T-cell (primary cell): ENCODE results near the gene ERCC6L. TPM values are rescaled to one million over a fixed set of nuclear protein-coding genes. Genes with fewer than 3 reads are reported as not detected.

Source experiments
- ATAC-seq, 4 experiments: fragments of 200-7000 bp in 3 of 4; fragments of 150-1000 bp in 1 of 4; cut with Tn5 transposase; replicated peaks in 1 of 4; 1 replicate in 3 of 4; 2 replicates in 1 of 4; pipeline ENCODE4 v1.10.0; 2021; ENCODE audit warnings: moderate library complexity in 3 of 4, mild to moderate bottlenecking in 2 of 4, moderate number of reproducible peaks in 1 of 4
- CTCF ChIA-PET, 2 donors: fragments of 300-600 bp; sonication (Branson Sonifier 250); formaldehyde crosslinking; loops; one replicate each; lab custom pipeline; 2022; ENCODE audit warnings: antibody characterized with exemption in 2 of 2; lab: Charles Lee
- POLR2A ChIA-PET, 2 donors: fragments of 300-600 bp; sonication (Branson Sonifier 250); formaldehyde crosslinking; loops; one replicate each; lab custom pipeline; 2022; ENCODE audit warnings: antibody characterized with exemption in 2 of 2; lab: Charles Lee
- DNase-seq, 35 experiments: peaks; one replicate each; pipeline versions ENCODE4 v3.0.0 to v3.0.0-alpha.2; 2013 to 2023
- H3K27ac ChIP-seq: one replicate; pipeline ENCODE4 v1.5.1; 2013; ENCODE audit warnings: low read length
- H3K27me3 ChIP-seq, 2 experiments: replicated peaks in 1 of 2; 1 replicate in 1 of 2; 2 replicates in 1 of 2; pipeline versions ENCODE4 v1.6.1 to v1.7.0; 2013; ENCODE audit warnings: low read length in 1 of 2, mixed read lengths in 1 of 2; ENCODE audit not compliant: control insufficient read depth in 2 of 2, insufficient read depth in 2 of 2; ENCODE audit errors: extremely low read depth in 1 of 2
- H3K36me3 ChIP-seq, 2 donors: 1 replicate in 1 of 2; 2 replicates in 1 of 2; pipeline versions ENCODE4 v1.6.1 to v1.7.0; 2013; ENCODE audit warnings: low read length in 1 of 2; ENCODE audit not compliant: control insufficient read depth in 2 of 2, insufficient read depth in 1 of 2; ENCODE audit errors: extremely low read depth in 1 of 2
- H3K4me1 ChIP-seq, 2 experiments: 1 replicate in 1 of 2; 2 replicates in 1 of 2; pipeline versions ENCODE4 v1.6.1 to v1.7.0; 2013; ENCODE audit warnings: low read length in 2 of 2, mixed read lengths in 1 of 2; ENCODE audit not compliant: insufficient read depth in 2 of 2, control insufficient read depth in 1 of 2; ENCODE audit errors: extremely low read depth in 1 of 2
- H3K4me3 ChIP-seq, 2 donors: 1 replicate in 1 of 2; 2 replicates in 1 of 2; pipeline versions ENCODE4 v1.5.1 to v1.7.0; 2013; ENCODE audit warnings: mild to moderate bottlenecking in 2 of 2, low read length in 1 of 2, moderate library complexity in 1 of 2; ENCODE audit not compliant: control insufficient read depth in 1 of 2; ENCODE audit errors: extremely low read depth in 1 of 2
- H3K9me3 ChIP-seq: 2 replicates; pipeline ENCODE4 v1.7.0; 2013
- H3K27ac Mint-ChIP-seq, 2 donors: one replicate each; pipeline ENCODE4 v1.8.0; 2020 to 2021; ENCODE audit warnings: mild to moderate bottlenecking in 2 of 2, mixed read lengths in 2 of 2
- H3K27me3 Mint-ChIP-seq, 2 donors: one replicate each; pipeline ENCODE4 v1.8.0; 2021 to 2022; ENCODE audit warnings: mixed read lengths in 2 of 2
- H3K36me3 Mint-ChIP-seq: one replicate; pipeline ENCODE4 v1.8.0; 2021; ENCODE audit warnings: mixed read lengths
- H3K4me1 Mint-ChIP-seq, 3 donors: one replicate each; pipeline ENCODE4 v1.8.0; 2020 to 2022; ENCODE audit warnings: mixed read lengths in 3 of 3, mild to moderate bottlenecking in 1 of 3
- H3K4me3 Mint-ChIP-seq, 3 donors: one replicate each; pipeline ENCODE4 v1.8.0; 2020 to 2022; ENCODE audit warnings: mild to moderate bottlenecking in 3 of 3, mixed read lengths in 3 of 3, moderate library complexity in 3 of 3
- H3K9me3 Mint-ChIP-seq, 3 donors: one replicate each; pipeline ENCODE4 v1.8.0; 2020 to 2022; ENCODE audit warnings: mixed read lengths in 3 of 3
- WGBS: methylation state at CpG from one replicate; pipeline ENCODE4 v1.1.5; 2013; ENCODE audit warnings: missing lambda C conversion rate; ENCODE audit not compliant: insufficient coverage; 5-methylcytosine and 5-hydroxymethylcytosine counted together
- total RNA-seq, 35 experiments: library from RNA in 6 of 35; stranded (reverse) in 6 of 35; fragments of 120-200 nt in 1 of 35; gene quantifications; one replicate each; pipeline versions ENCODE4 v1.2.1 to v1.2.4 and lab custom pipeline; 2013 to 2026

The ERCC6L gene
- total RNA-seq (1 to 10 TPM in 1 of 5 donors, under 1 TPM in 4; 0.07 to 1.1 (median 0.30) TPM), total RNA-seq (lab: John Stamatoyannopoulos, UW) (0.15 to 20.3 (median 0.72) reads per million in 29 experiments)
- 0.28 TPM for total RNA-seq (2013)

GRCh38 chrX:72238721-72239475 is at the start of gene ERCC6L:
TSS of gene ERCC6L (minus strand) at chrX:72239027. CDS start at chrX:72238911, 116 bp downstream.
- no peaks in the 10 kb centered on the region for H3K36me3 Mint-ChIP-seq
- ChIA-PET CTCF (interaction anchor here (0.7 to 1.6 kb wide), 3 partner anchors 8 to 1325 kb away, joined by 3 to 9 read pairs (median 3); partner anchors contain the start of gene RPS4X (in 1 of the 2)), POLR2A (interaction anchor here (0.5 to 0.8 kb wide), 5 partner anchors 37 to 1800 kb away, joined by 3 to 4 read pairs (median 3); partner anchors contain the start of gene RPS4X (in 2 of the 2))
- under 1% methylated on average over 35 of the region's 59 CpGs for WGBS
- Histone ChIP-seq H3K4me1 (peaks cover 0 to 6% of the 10 kb centered on the region in 2 experiments), H3K36me3 (no peaks in the 10 kb centered on the region), H3K4me3 (peak within 1 kb of the TSS; percentile 49 to 50), H3K27me3 (no peaks in the 10 kb centered on the region), H3K27ac (peak within 1 kb of the TSS; percentile 20), H3K9me3 (no peaks in the 10 kb centered on the region)
- H3K9me3 Mint-ChIP-seq: no peaks in the 10 kb centered on the region
- H3K4me1 Mint-ChIP-seq: peaks cover 0 to 6% (median 6%) of the 10 kb centered on the region in 3 donors
- H3K27ac Mint-ChIP-seq: peak within 1 kb of the TSS; percentile 65 to 75
- peak; percentile 62 to 88 (median 77) for DNase-seq
- H3K27me3 Mint-ChIP-seq: no peaks in the 10 kb centered on the region
- peak within 1 kb of the TSS; percentile 64 to 72 (median 71) for H3K4me3 Mint-ChIP-seq
- peak; percentile 98 to 99 (median 99) for ATAC-seq

- DNase-seq (no peak), ATAC-seq (no peak)
- no CpG with 5 or more reads among the region's 1 CpG for WGBS
- peaks cover 0 to 2% (median under 1%) of the 10 kb centered on the region in 3 donors for H3K4me1 Mint-ChIP-seq
- Histone ChIP-seq H3K27me3 (peaks cover 0 to 2% of the 10 kb centered on the region in 2 experiments), H3K4me3 (no peak overlapping the region), H3K27ac (no peak overlapping the region), H3K4me1 (peaks cover under 1 to 2% of the 10 kb centered on the region in 2 experiments), H3K36me3 (no peaks in the 10 kb centered on the region), H3K9me3 (no peaks in the 10 kb centered on the region)
- peaks cover 10 to 30% of the 10 kb centered on the region in 2 donors for H3K27me3 Mint-ChIP-seq
- POLR2A ChIA-PET: interaction anchor here in 1 of 2 donors (0.6 kb wide), 1 partner anchor 18 kb away, joined by 4 read pairs; no protein-coding TSS in a partner anchor
- no peaks in the 10 kb centered on the region for H3K36me3 Mint-ChIP-seq
- CTCF ChIA-PET: no interaction called here
- no peaks in the 10 kb centered on the region for H3K9me3 Mint-ChIP-seq
- H3K4me3 Mint-ChIP-seq: no peak overlapping the region
- no peak overlapping the region for H3K27ac Mint-ChIP-seq
Measured at GRCh38 chrX:72282302-72282701, 43.5 kb upstream of the ERCC6L start.

DNA sequence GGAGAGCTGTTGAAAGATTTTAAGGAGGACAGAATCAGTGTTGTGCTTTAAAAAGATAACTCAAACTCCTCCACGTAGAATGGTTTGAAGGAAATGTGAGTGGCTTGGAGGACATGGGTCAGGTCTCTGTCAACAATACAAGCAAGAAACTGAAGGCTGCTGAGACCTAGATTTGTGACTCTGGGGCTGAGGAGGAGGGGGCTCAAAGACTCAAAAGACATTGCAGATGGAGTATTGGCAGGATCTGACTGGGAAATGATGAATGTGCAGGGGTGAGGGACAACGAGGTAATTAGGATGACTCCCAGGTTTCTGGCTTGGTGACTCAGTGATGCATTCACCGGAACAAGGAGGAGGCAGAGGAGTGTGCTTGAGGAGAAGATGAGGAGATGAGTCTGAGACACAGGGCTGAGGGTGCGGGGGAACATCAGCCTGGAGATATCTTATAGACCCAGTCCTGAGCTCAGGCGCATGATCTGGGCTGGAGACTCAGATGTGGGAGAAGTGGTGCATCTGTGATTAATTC is 41.6 kb upstream of the ERCC6L start:
- H3K27ac Mint-ChIP-seq: no peak overlapping the region
- ATAC-seq (no peak), DNase-seq (no peak)
- Histone ChIP-seq H3K36me3 (peaks cover under 1 to 3% of the 10 kb centered on the region in 2 donors), H3K4me1 (peaks cover 11 to 12% of the 10 kb centered on the region in 2 experiments), H3K9me3 (no peaks in the 10 kb centered on the region), H3K27ac (no peak overlapping the region), H3K4me3 (no peak overlapping the region), H3K27me3 (peaks cover 0 to 2% of the 10 kb centered on the region in 2 experiments)
- H3K4me1 Mint-ChIP-seq: peaks cover 10% of the 10 kb centered on the region in 3 donors
- H3K4me3 Mint-ChIP-seq: no peak overlapping the region
- peaks cover 10 to 26% of the 10 kb centered on the region in 2 donors for H3K27me3 Mint-ChIP-seq
- H3K9me3 Mint-ChIP-seq: no peaks in the 10 kb centered on the region
- 50% methylated on average over 1 of the region's 5 CpGs for WGBS
- ChIA-PET CTCF (no interaction called here), POLR2A (interaction anchor here in 1 of 2 donors (0.7 kb wide), 1 partner anchor 1110 kb away, joined by 4 read pairs; no protein-coding TSS in a partner anchor)
- H3K36me3 Mint-ChIP-seq: peaks cover 5% of the 10 kb centered on the region

DNA sequence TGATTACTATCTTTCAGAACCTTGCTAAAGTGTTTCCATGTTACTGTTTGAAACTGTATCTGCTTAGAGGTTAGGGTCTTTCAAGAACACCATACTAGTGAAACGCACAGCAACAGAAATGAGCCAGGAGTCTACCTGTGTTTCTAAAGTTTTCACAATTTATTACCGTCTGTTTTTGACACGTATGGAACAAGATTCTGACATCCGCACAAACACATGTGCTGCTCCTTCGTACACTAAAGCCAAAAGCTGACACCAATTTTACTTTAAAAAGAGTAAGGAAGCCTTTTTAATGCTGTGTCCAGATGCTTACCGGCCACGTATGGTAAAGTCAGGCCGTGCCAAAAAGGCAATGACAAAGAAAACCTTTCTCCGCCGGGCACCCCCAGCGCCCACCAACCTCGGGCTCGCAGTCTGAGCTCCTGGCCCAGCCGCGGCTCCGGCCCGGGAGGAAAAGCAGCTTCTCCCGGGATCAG is 37.7 kb upstream of the ERCC6L start:
- Histone ChIP-seq H3K27ac (peak overlapping the region; percentile 87), H3K36me3 (peaks cover 10 to 39% of the 10 kb centered on the region in 2 donors), H3K4me3 (peak overlapping the region; percentile 86 to 92), H3K4me1 (peaks cover 25 to 27% of the 10 kb centered on the region in 2 experiments), H3K27me3 (peaks cover 0 to 2% of the 10 kb centered on the region in 2 experiments), H3K9me3 (no peaks in the 10 kb centered on the region)
- 2% methylated on average over 8 of the region's 18 CpGs for WGBS
- H3K4me1 Mint-ChIP-seq: peaks cover 45 to 49% (median 49%) of the 10 kb centered on the region in 3 donors
- DNase-seq (peak in 2 of 35 experiments; percentile 4 to 14), ATAC-seq (peak in 2 of 4 experiments; percentile 7 to 8)
- H3K27ac Mint-ChIP-seq: peak overlapping the region; percentile 93
- H3K27me3 Mint-ChIP-seq: peaks cover 10 to 15% of the 10 kb centered on the region in 2 donors
- H3K9me3 Mint-ChIP-seq: no peaks in the 10 kb centered on the region
- POLR2A ChIA-PET: interaction anchor here (0.6 to 1.4 kb wide), 5 partner anchors 8 to 169 kb away, joined by 3 to 12 read pairs (median 4); partner anchors contain the start of genes ERCC6L (in 2 of the 2) and PIN4 (in 1 of the 2)
- peak overlapping the region; percentile 88 to 89 (median 89) for H3K4me3 Mint-ChIP-seq
- H3K36me3 Mint-ChIP-seq: peaks cover 37% of the 10 kb centered on the region
- CTCF ChIA-PET: interaction anchor here (0.6 to 1.4 kb wide), 10 partner anchors 9 to 1424 kb away, joined by 3 to 9 read pairs (median 3); partner anchors contain the start of genes ERCC6L (in 1 of the 2), NAP1L2 (in 1 of the 2) and PIN4 (in 1 of the 2)

- H3K9me3 Mint-ChIP-seq: no peaks in the 10 kb centered on the region
- peak overlapping the region; percentile 93 for H3K27ac Mint-ChIP-seq
- Histone ChIP-seq H3K36me3 (peaks cover 17 to 52% of the 10 kb centered on the region in 2 donors), H3K4me1 (peaks cover 25 to 36% of the 10 kb centered on the region in 2 experiments), H3K4me3 (no peak overlapping the region), H3K27ac (peak overlapping the region; percentile 87), H3K9me3 (no peaks in the 10 kb centered on the region), H3K27me3 (no peaks in the 10 kb centered on the region)
- WGBS: 0% methylated on average over 2 of the region's 5 CpGs
- H3K4me1 Mint-ChIP-seq: peaks cover 47 to 67% (median 61%) of the 10 kb centered on the region in 3 donors
- H3K4me3 Mint-ChIP-seq: peak overlapping the region; percentile 88 to 89 (median 89)
- CTCF ChIA-PET: interaction anchor here in 1 of 2 donors (0.6 kb wide), 1 partner anchor 51 kb away, joined by 8 read pairs; no protein-coding TSS in a partner anchor
- peaks cover 3 to 8% of the 10 kb centered on the region in 2 donors for H3K27me3 Mint-ChIP-seq
- ATAC-seq (no peak), DNase-seq (peak in 1 of 35 experiments; percentile 12)
- POLR2A ChIA-PET: no interaction called here
- peaks cover 40% of the 10 kb centered on the region for H3K36me3 Mint-ChIP-seq
Measured at GRCh38 chrX:72274526-72274925, 35.7 kb upstream of the ERCC6L start.
